Endothelial cell of hepatic sinusoid (primary cell): Measurements from ENCODE around the gene ATXN2.
"Not testable (repeated sequence)": the region's sequence is repeated elsewhere in the genome, so short reads cannot be mapped to it uniquely, and the experiment has no call there.

Experiments used
- in situ Hi-C: cut with HindIII; loops from 2 replicates; pipeline ENCODE4 v1.10.0; 2017; ENCODE audit warnings: low sequenced_read_pairs

The ATXN2 gene

GRCh38 chr12:111598637-111599452 lies at the start of gene ATXN2:
Gene ATXN2 (minus strand): TSS chr12:111599315. CDS start chr12:111599034, 281 bp downstream.
- in situ Hi-C loops, result no loop called here

GRCh38 chr12:111645433-111645832 lies 46.3 kb upstream of the ATXN2 start:
- in situ Hi-C loops, result no loop called here

GRCh38 chr12:111643427-111643826 lies 44.3 kb upstream of the ATXN2 start:
- in situ Hi-C loops, result no loop called here

DNA sequence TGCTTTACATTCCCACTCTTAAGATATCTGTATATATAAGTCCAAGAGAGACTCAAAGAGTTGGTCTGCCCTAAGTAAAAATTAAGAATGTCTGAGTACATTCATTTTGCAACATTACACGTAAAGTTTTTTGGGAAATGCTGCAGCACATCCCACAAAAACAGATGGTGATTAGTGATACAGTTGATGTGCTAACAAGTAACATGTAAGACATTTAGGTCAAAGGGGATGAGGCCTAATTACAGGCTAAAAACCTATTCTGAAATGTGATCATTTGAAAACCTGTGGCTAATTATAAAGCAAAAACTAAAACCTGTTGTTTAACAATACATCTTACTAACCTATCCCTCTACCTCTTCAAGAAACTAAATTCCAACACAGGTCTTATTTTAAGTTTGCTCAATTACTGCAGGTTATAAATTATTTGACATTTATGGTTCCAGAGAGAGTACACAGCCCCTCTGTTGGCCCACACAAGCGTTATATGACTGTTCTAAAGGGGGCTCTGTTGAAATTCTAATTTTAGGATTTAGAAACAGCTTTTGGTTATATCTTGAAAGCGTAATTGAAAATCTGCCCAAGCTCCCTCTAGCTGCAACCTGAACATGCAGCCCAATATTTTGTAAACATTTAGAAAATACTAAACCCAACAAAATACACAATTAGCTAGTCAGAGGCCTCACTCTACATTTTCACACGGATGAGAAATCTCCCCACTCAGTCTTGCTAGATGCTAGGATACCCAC lies 43.7 kb upstream of the ATXN2 start:
- in situ Hi-C loops, result no loop called here

GRCh38 chr12:111640506-111640905 lies 41.4 kb upstream of the ATXN2 start:
- in situ Hi-C loops, result no loop called here

- in situ Hi-C loops, result no loop called here
Measured at GRCh38 chr12:111638556-111638955, 39.4 kb upstream of the ATXN2 start.

DNA sequence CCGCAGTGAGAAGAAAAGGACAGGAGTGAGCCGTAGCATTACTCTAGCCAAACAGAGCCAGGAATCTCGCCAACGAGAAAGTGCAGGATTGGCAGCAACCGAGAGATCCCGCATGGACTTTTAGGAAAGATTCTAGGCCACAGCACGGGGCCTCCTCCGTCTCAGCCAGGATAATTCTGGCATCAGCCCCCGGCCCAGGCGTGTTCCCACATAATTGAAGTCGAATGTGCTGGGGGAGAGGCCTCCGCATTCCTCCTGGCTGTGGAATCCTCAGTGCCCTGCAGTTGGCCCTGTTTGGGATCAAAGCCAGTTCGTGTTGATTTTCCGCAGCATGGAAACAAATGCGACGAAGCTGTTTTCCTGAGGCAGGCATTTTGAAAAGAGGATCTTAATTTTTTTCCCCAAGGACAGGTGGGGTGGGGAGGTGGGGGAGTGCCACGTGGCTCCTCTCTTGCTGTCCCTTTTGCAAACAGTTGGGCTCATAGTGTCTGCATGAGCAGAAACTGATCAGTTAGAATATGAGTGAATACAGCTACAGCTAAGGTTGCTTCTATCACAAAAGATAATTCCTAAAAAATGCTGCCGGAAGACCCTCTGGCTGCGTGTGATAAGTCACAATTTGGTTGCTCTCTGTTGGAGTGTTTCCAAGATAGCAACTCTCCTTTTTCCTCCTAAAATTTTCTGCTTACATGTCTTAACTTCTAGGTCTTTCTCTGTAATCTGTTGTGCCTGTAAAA lies 37.3 kb upstream of the ATXN2 start:
- in situ Hi-C loops, result no loop called here

DNA sequence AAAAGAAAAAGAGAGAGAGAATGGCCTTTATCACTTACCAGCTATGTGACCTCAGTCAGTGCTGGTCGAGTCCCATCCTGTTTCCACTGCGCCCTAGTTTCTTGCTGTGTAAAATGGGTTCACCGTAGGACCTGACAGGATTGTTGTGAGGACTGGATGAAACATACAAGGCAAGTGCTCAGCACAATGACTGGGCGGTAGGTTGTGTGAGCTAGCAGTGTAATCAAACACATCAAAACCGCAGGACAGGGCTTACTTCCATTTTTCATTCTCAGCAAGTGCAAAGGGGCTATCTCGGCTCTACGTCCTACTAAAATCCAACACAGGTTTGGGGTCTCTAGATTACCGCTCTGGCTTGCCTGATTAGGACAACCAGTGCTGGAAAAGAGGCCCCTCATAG lies 36.4 kb upstream of the ATXN2 start:
- in situ Hi-C loops, result no loop called here

DNA sequence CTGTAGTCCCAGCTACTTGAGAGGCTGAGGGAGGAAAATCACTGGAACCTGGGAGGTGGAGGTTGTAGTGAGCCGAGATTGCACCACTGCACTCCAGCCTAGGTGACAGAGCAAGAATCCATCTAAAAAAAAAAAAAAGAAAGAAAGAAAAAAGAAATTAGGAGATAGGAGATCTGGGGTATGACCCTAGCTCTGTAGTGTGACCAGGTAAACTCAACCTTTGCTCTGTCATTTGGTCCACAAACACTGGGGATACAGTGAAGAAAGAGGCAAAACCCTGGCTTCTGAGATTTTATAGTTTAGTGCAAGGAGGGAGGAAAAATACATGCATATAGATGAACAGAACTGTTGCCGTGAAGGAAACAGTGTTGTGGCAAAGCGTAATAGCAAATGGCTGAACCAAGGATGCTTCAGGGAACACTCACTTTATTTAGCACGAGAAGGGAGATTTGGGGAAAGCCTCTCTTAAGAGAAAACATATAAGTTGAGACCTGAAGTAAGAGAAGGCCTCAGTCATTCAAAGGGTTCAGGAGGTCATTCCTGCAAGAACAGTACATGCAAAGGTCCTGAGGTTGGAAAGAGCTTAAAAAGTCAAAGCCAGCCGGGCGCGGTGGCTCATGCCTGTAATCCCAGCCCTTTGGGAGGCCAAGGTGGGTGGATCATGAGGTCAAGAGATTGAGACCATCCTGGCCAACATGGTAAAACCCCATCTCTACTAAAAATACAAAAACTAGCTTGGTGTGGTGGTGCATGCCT lies 29.6 kb upstream of the ATXN2 start:
- in situ Hi-C loops, result no loop called here

DNA sequence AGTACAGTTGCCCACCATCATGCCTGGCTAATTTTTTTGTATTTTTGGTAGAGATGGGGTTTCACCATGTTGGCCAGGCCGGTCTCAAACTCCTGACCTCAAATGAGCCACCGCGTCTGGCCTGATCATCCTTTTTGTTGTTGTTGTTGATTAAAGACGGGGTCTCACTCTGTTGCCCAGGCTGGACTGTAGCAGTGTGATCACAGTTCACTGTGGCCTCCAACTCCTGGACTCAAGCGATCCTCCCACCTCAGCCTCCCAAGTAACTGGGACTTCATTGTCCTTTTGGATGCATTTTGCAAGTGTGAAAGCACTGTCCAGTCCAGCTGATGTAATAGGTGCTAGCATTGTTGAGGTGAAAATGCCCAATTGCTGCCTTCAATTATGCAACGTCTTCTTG lies 27.1 kb upstream of the ATXN2 start:
- in situ Hi-C loops, result no loop called here

DNA sequence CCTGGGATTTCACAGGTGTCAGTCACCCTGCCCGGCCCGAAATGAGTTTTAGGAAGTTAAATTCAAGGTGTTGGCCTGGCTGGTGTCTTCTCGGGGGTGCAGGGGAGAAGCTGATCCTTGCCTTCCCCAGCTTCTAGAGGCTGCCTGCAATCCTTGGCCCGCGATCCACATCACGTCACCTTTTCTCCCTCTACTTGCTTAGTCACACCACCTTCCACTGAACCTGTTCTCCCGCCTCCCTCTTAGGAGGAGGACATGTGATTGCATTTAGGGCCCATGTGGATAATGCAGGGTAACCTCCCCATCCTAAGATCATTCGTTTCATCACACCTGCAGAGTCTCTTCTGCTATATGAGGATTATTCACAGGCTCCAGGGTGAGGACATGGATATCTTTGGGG lies 25.4 kb upstream of the ATXN2 start:
- in situ Hi-C loops, result no loop called here

GRCh38 chr12:111617841-111618240 lies 18.7 kb upstream of the ATXN2 start:
- in situ Hi-C loops, result not testable (repeated sequence)

DNA sequence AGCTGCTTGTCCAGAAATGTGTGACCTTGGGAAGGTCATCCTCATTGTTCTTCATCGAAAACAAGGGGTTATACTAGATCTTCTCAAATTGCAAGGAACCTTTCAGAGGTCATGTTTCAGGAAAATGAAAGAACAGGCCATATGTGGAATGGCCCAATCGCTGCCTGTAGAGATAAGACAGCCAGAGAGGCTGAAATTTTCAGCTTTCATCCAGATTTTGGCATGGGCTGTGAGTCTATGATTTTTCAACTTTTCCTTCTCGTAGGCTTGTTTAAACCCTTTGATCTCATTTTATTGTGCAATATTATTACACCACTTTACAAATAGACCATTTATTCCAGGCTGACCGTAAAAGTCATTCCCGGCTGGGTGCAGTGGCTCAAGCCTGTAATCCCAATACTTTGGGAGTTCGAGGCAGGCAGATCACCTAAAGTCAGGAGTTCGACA lies 17.1 kb upstream of the ATXN2 start:
- in situ Hi-C loops, result no loop called here

GRCh38 chr12:111607239-111607638 lies 8.1 kb upstream of the ATXN2 start:
- in situ Hi-C loops, result no loop called here

- in situ Hi-C loops, result no loop called here
Measured at GRCh38 chr12:111606767-111607230, 7.7 kb upstream of the ATXN2 start.

- in situ Hi-C loops, result no loop called here
Measured at GRCh38 chr12:111605911-111606766, 7.0 kb upstream of the ATXN2 start.

GRCh38 chr12:111602857-111603256 lies 3.7 kb upstream of the ATXN2 start:
- in situ Hi-C loops, result not testable (repeated sequence)

- in situ Hi-C loops, result no loop called here
Measured at GRCh38 chr12:111602348-111602747, 3.2 kb upstream of the ATXN2 start.

- in situ Hi-C loops, result not testable (repeated sequence)
Measured at GRCh38 chr12:111600986-111601385, 1.9 kb upstream of the ATXN2 start.

- in situ Hi-C loops, result no loop called here
Measured at GRCh38 chr12:111600205-111600642, 1.1 kb upstream of the ATXN2 start.
